Measurements from ENCODE around the gene PRR22.

- TF ChIP-seq, protein P1, sequence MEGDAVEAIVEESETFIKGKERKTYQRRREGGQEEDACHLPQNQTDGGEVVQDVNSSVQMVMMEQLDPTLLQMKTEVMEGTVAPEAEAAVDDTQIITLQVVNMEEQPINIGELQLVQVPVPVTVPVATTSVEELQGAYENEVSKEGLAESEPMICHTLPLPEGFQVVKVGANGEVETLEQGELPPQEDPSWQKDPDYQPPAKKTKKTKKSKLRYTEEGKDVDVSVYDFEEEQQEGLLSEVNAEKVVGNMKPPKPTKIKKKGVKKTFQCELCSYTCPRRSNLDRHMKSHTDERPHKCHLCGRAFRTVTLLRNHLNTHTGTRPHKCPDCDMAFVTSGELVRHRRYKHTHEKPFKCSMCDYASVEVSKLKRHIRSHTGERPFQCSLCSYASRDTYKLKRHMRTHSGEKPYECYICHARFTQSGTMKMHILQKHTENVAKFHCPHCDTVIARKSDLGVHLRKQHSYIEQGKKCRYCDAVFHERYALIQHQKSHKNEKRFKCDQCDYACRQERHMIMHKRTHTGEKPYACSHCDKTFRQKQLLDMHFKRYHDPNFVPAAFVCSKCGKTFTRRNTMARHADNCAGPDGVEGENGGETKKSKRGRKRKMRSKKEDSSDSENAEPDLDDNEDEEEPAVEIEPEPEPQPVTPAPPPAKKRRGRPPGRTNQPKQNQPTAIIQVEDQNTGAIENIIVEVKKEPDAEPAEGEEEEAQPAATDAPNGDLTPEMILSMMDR (IDR thresholded peaks at IDR 0.05; ENCODE audit: extremely low read depth in 1 of 2, insufficient read depth in 1 of 2, low read depth in 1 of 2, low read length in 2 of 2), result no peak
- TF ChIP-seq POLR2A (IDR thresholded peaks at IDR 0.05; ENCODE audit: low read depth, low read length) (no peak), EZH2 (IDR thresholded peaks at IDR 0.05; ENCODE audit: borderline replicate concordance, low read depth, low read length, severe bottlenecking) (no peak)
Observed at GRCh38 chr19:5811117-5811516, 26.6 kb upstream of the PRR22 start.

Measured in endothelial cell of umbilical vein (primary cell).